KMS-11 (cell line): Measurements from ENCODE around the gene MTO1.
"Not testable (repeated sequence)": the region's sequence is repeated elsewhere in the genome, so short reads cannot be mapped to it uniquely, and the experiment has no call there.

Source experiments
- H2AFZ ChIP-seq: fragments of 200-600 bp; sonication (generic); 2 replicates; pipeline ENCODE4 v1.6.1; 2016; ENCODE audit warnings: antibody characterized with exemption, mixed run types, low read depth
- H3K27ac ChIP-seq: fragments of 200-600 bp; sonication (generic); 2 replicates; pipeline ENCODE4 v1.6.1; 2016; ENCODE audit warnings: mild to moderate bottlenecking, mixed run types
- H3K27me3 ChIP-seq: fragments of 200-600 bp; sonication (generic); 2 replicates; pipeline ENCODE4 v1.6.1; 2017; ENCODE audit warnings: mild to moderate bottlenecking, low read depth, mixed run types, moderate library complexity; ENCODE audit not compliant: insufficient read depth
- H3K36me3 ChIP-seq: fragments of 200-600 bp; sonication (generic); 2 replicates; pipeline ENCODE4 v1.6.1; 2017; ENCODE audit warnings: mild to moderate bottlenecking, mixed run types; ENCODE audit not compliant: insufficient read depth
- H3K4me1 ChIP-seq: fragments of 200-600 bp; sonication (generic); 2 replicates; pipeline ENCODE4 v1.6.1; 2016; ENCODE audit warnings: mild to moderate bottlenecking, low read depth, mixed run types; ENCODE audit not compliant: poor library complexity, severe bottlenecking
- H3K4me2 ChIP-seq: fragments of 200-600 bp; sonication (generic); 2 replicates; pipeline ENCODE4 v1.7.0; 2016; ENCODE audit warnings: mild to moderate bottlenecking, mixed run types
- H3K4me3 ChIP-seq: fragments of 200-600 bp; sonication (generic); IDR thresholded peaks from 2 replicates; pipeline ENCODE4 v1.6.1; 2017; ENCODE audit warnings: low read depth, low read length, mixed read lengths; ENCODE audit not compliant: insufficient read depth
- H3K79me2 ChIP-seq: fragments of 200-600 bp; sonication (generic); 2 replicates; pipeline ENCODE4 v1.6.1; 2016; ENCODE audit warnings: low read depth, mixed run types; ENCODE audit not compliant: insufficient read depth
- H3K9ac ChIP-seq: fragments of 200-600 bp; sonication (generic); 2 replicates; pipeline ENCODE4 v1.6.1; 2016; ENCODE audit warnings: mild to moderate bottlenecking, mixed run types
- H4K20me1 ChIP-seq: fragments of 200-600 bp; sonication (generic); 2 replicates; pipeline ENCODE4 v1.6.1; 2016; ENCODE audit warnings: mild to moderate bottlenecking, mixed run types; ENCODE audit not compliant: insufficient read depth
- CTCF ChIP-seq: fragments of 200-600 bp; sonication (generic); conservative IDR thresholded peaks from 2 replicates; pipeline ENCODE4 v1.6.1; 2017; ENCODE audit warnings: low read depth, mild to moderate bottlenecking, antibody characterized with exemption, low read length, moderate library complexity, mixed read lengths

The MTO1 gene

GRCh38 chr6:73497915-73498314 is 36.4 kb downstream of the MTO1 start:
- H3K27ac ChIP-seq = no peak overlapping the region
- H3K79me2 ChIP-seq = no peaks in the 10 kb centered on the region
- H3K36me3 ChIP-seq = peaks cover 12% of the 10 kb centered on the region; the same call in 1 of the 2 replicates
- no peaks in the 10 kb centered on the region for H4K20me1 ChIP-seq
- no peaks in the 10 kb centered on the region for H3K4me1 ChIP-seq
- H3K4me2 ChIP-seq = no peak overlapping the region
- H3K27me3 ChIP-seq = no peaks in the 10 kb centered on the region
- no peak overlapping the region for H2AFZ ChIP-seq
- H3K4me3 ChIP-seq = no peak overlapping the region
- no peak for TF ChIP-seq CTCF
- H3K9ac ChIP-seq = no peak overlapping the region

DNA sequence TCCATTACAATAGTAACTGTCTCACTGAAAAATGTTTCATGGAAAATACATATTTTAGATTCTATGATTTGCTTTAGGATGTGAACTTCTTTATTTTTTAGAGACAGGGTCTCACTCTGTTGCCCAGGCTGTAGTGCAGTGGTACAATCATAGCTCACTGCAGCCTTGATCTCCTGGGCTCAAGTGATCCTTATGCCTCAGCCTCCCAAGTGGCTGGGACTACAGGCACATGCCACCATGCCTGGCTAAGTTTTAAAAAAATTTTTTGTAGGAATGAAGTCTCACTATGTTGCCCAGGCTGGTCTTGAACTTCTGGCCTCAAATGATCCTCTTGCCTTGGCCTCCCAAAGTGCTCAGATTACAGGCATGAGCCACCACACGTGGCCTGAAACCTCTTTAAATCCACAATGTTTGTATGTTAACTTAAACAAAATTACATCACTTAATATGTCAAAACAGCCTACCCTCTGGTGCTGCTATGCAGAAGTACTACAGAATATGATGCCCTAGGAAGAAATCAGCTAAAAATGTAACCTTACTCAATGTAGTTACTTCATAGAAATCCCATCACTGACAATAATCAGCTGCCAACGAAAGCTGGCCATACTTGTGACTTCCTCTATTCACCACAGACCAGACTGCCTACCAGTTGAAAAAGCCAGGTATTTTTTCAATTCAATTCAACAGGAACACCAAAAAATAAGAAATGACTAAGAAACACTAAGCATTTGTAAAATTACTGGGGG is 41.7 kb downstream of the MTO1 start:
- Histone ChIP-seq H3K27ac (no peak overlapping the region), H2AFZ (no peak overlapping the region)

GRCh38 chr6:73504160-73504559 is 42.6 kb downstream of the MTO1 start:
- Histone ChIP-seq H3K79me2 (no peaks in the 10 kb centered on the region), H3K36me3 (peaks cover 5% of the 10 kb centered on the region; the same call in 1 of the 2 replicates), H2AFZ (no peak overlapping the region), H3K4me2 (no peak overlapping the region), H3K9ac (no peak overlapping the region), H3K27ac (no peak overlapping the region), H4K20me1 (no peaks in the 10 kb centered on the region), H3K4me3 (no peak overlapping the region), H3K4me1 (peaks cover 14% of the 10 kb centered on the region), H3K27me3 (no peaks in the 10 kb centered on the region)
- TF ChIP-seq CTCF = no peak

More for the DNA sequence above, 41.7 kb downstream of the MTO1 start:
- no peak for TF ChIP-seq CTCF
- Histone ChIP-seq H3K4me3 (no peak overlapping the region), H4K20me1 (no peaks in the 10 kb centered on the region), H3K4me1 (peaks cover 4% of the 10 kb centered on the region), H3K27me3 (no peaks in the 10 kb centered on the region), H3K9ac (no peak overlapping the region), H3K79me2 (no peaks in the 10 kb centered on the region), H3K36me3 (peaks cover 7% of the 10 kb centered on the region; the same call in 1 of the 2 replicates), H3K4me2 (no peak overlapping the region)

DNA sequence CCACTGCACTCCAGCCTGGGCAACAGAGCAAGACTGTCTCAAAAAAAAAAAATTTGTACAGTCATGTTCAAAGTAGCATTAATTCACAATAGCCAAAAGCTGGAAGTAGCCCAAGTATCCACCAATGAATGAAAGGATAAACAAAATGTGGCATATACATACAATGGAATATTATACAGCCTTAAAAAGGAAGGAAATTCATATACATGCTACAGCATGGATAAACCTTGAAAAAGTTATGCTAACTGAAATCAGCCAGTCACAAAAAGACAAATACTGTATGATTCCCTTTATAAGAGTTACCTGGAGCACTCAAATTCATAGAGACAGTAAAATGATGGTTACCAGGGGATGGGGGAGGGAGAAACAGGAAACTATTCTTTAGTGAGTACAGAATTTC is 43.6 kb downstream of the MTO1 start:
- peaks cover 5% of the 10 kb centered on the region; the same call in 1 of the 2 replicates for H3K36me3 ChIP-seq
- H3K4me1 ChIP-seq = peaks cover 23% of the 10 kb centered on the region
- no peak overlapping the region for H2AFZ ChIP-seq
- no peaks in the 10 kb centered on the region for H4K20me1 ChIP-seq
- no peak overlapping the region for H3K4me3 ChIP-seq
- no peak overlapping the region for H3K27ac ChIP-seq
- H3K79me2 ChIP-seq = no peaks in the 10 kb centered on the region
- H3K4me2 ChIP-seq = no peak overlapping the region
- no peak overlapping the region for H3K9ac ChIP-seq
- no peaks in the 10 kb centered on the region for H3K27me3 ChIP-seq
- no peak for TF ChIP-seq CTCF

DNA sequence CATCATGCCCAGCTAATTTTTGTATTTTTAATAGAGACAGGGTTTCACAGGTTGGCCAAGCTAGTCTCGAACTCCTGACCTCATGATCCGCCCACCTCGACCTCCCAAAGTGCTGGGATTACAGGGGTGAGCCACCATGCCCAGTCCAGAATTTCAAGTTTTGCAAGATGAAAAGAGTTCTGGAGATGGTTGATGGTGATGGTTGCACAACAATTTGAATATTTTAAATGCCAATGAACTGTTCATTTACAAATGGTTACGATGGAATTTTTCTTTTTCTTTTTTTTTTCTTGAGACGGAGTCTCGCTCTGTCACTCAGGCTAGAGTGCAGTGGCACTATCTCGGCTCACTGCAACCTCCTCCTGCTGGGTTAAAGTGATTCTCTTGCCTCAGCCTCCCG is 44.2 kb downstream of the MTO1 start:
- not testable (repeated sequence) for H3K9ac ChIP-seq, H4K20me1 ChIP-seq, H3K4me3 ChIP-seq, H3K27me3 ChIP-seq, H3K27ac ChIP-seq, H2AFZ ChIP-seq, H3K36me3 ChIP-seq, H3K79me2 ChIP-seq, H3K4me2 ChIP-seq
- H3K4me1 ChIP-seq = peaks cover 29% of the 10 kb centered on the region
